B cell (primary cell): ENCODE data around the gene ITGA5.

Experiments
- EZH2 ChIP-seq: IDR thresholded peaks from 2 replicates; pipeline ENCODE4 v1.6.1; 2012; ENCODE audit warnings: borderline replicate concordance, low read depth, mild to moderate bottlenecking, moderate library complexity, low read length; ENCODE audit not compliant: insufficient read depth, poor library complexity, severe bottlenecking
- TF ChIP-seq, protein P1 (sequence below): fragments of 200-600 bp; IDR thresholded peaks from one replicate; pipeline ENCODE4 v1.8.0; 2022; ENCODE audit warnings: antibody characterized with exemption, mild to moderate bottlenecking

DNA sequence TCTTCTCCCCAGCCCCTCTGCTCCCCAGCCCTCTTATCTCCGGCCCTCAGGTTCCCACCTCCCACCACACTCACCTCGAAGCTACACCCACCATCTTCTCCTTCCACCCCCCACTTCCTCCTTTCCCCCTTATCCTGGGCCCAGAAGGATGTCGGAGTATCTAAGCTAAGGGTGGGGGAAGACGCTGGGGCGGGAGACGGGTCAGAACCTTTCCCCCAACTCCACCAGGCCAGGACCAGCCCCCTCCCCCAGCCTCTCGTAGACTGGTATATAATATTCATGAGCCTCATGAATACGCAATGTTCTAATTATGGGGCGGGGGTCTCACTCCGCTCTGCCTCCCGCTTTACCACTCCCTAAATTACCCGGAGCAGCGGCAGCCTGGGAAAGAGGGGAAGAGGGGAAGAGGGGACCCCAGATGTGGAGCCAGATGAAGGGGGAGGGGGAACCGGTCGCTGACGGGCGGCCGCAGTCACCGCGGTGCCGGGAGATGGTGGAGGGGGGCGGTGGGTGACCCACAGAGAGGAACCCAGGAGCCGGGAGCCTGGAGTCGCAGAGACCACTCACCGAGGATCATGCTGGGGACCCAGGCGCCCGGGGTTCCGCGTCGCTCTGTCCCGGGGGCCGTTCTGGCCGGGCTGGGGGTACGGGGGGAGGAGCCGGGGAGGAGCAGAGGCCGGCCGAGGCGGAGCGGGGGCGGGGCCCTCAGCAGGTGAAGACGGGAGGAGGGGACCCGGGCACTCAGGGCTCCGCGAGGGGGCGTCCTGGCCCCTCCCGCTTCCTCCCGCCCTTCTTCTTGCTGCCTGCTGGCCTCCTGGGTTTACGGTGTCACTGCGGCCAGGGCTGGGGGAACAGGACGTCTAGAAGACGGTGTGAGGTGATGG lies 28.2 kb downstream of the ITGA5 start:
- TF ChIP-seq, protein P1, sequence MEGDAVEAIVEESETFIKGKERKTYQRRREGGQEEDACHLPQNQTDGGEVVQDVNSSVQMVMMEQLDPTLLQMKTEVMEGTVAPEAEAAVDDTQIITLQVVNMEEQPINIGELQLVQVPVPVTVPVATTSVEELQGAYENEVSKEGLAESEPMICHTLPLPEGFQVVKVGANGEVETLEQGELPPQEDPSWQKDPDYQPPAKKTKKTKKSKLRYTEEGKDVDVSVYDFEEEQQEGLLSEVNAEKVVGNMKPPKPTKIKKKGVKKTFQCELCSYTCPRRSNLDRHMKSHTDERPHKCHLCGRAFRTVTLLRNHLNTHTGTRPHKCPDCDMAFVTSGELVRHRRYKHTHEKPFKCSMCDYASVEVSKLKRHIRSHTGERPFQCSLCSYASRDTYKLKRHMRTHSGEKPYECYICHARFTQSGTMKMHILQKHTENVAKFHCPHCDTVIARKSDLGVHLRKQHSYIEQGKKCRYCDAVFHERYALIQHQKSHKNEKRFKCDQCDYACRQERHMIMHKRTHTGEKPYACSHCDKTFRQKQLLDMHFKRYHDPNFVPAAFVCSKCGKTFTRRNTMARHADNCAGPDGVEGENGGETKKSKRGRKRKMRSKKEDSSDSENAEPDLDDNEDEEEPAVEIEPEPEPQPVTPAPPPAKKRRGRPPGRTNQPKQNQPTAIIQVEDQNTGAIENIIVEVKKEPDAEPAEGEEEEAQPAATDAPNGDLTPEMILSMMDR: no peak
- TF ChIP-seq EZH2: no peak
